Skin of body (tissue), 2 donors: Measurements from ENCODE around the gene STARD7. TPM values are rescaled to one million over a fixed set of nuclear protein-coding genes. Genes with fewer than 3 reads are reported as not detected.

Experiments used
- DNase-seq: peaks from one replicate; lab custom pipeline; 2025; lab: John Stamatoyannopoulos, UW
- total RNA-seq: library from RNA; depleted of rRNA; stranded (reverse); fragments of >200 nt; gene quantifications from one replicate; pipeline ENCODE4 v1.2.3, GENCODE V29; 2014

STARD7 gene
- total RNA-seq, 1 donor from 2014 or later = 76.2 TPM

DNA sequence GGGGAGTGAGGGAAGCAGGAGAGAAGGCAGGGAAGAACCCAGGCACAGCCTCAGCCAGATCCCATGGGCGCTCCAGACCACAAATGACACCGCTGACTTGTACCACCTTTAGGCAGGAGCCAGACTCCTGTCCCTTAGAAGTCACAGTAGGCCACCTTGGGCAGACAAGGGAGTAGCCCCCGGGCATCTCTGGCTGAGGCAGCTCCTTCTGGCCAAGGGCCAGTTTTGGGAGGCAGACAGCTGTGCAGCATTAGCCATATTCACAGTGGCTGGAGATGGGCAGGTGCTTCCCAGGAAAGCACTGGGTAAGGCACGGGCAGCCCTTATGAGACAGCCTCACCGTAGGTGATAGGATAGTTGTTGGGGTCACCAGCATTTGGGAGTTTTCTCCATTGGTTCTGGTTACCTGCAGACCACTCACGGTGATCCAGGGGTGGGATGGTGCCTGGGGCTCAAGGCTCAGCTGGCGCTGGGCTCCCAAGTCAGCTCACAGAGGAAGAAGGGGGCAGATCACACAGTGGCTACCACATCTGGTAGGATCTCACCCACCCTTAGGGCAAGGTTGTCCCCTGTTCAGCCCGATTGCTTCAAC is 72.4 kb downstream of the STARD7 start:
- no peak for DNase-seq

- DNase-seq = no peak
Observed at GRCh38 chr2:96135621-96136020, 73.0 kb downstream of the STARD7 start.

- no peak for DNase-seq
Observed at GRCh38 chr2:96135171-96135570, 73.5 kb downstream of the STARD7 start.

Other genes with a start within 250 kb of the STARD7 start
- 109 TPM for gene ANKRD36C, start 217.0 kb downstream of the STARD7 start, total RNA-seq
- 1.2 TPM for gene GPAT2, start 173.9 kb downstream of the STARD7 start, total RNA-seq
- gene ADRA2B, start 92.3 kb downstream of the STARD7 start, total RNA-seq = 2.0 TPM
- 0.30 TPM for gene ASTL, start 70.3 kb downstream of the STARD7 start, total RNA-seq
- gene DUSP2, start 63.4 kb downstream of the STARD7 start, total RNA-seq = 59.4 TPM
- 12.4 TPM for gene TMEM127, start 57.2 kb upstream of the STARD7 start, total RNA-seq
- gene CIAO1, start 57.4 kb upstream of the STARD7 start, total RNA-seq = 46.0 TPM
- gene SNRNP200, start 96.7 kb upstream of the STARD7 start, total RNA-seq = 61.2 TPM
- gene ITPRIPL1, start 116.5 kb upstream of the STARD7 start, total RNA-seq = 6.1 TPM
- gene NCAPH, start 126.9 kb upstream of the STARD7 start, total RNA-seq = 8.6 TPM